Epithelial cell of alveolus of lung (primary cell): ENCODE results near the gene HSD11B2. TPM values are rescaled to one million over a fixed set of nuclear protein-coding genes. Genes with fewer than 3 reads are reported as not detected.

ENCODE experiments used
- total RNA-seq: library from RNA; depleted of rRNA; stranded (reverse); fragments of >200 nt; gene quantifications from 2 replicates; pipeline ENCODE4 v1.2.1, GENCODE V29; 2015

Gene HSD11B2
- 2.7 TPM in 1 of 2 replicates, not detected in the other for total RNA-seq

GRCh38 chr16:67430977-67431774 lies at the start of gene HSD11B2:
Gene HSD11B2, plus strand, starts transcription at chr16:67431121. Its CDS starts 128 bp downstream, at chr16:67431249.

GRCh38 chr16:67393111-67393787 lies 37.7 kb upstream of the HSD11B2 start, which contains the start of gene TPPP3:
Gene TPPP3, minus strand, starts transcription at chr16:67393498. Its CDS starts 2,387 bp downstream, at chr16:67391111.

GRCh38 chr16:67415872-67416793 lies 14.8 kb upstream of the HSD11B2 start, which contains the start of gene ZDHHC1:
Gene ZDHHC1, minus strand, starts transcription at chr16:67416477. Its CDS starts 8,702 bp downstream, at chr16:67407775.

GRCh38 chr16:67480833-67481560 lies 50.1 kb downstream of the HSD11B2 start, which contains the start of gene ATP6V0D1:
Gene ATP6V0D1, minus strand, starts transcription at chr16:67481157. Its CDS starts 71 bp downstream, at chr16:67481086.

GRCh38 chr16:67483150-67483549 lies 52.2 kb downstream of the HSD11B2 start, which contains the start of gene AGRP:
Gene AGRP, minus strand, starts transcription at chr16:67483547. Its CDS starts 149 bp downstream, at chr16:67483398.

Other genes starting within 250 kb of the HSD11B2 start
- 8.4 and 38.3 TPM in 2 replicates for gene MATCAP1, start 247.2 kb upstream of the HSD11B2 start, total RNA-seq
- gene EXOC3L1, start 241.0 kb upstream of the HSD11B2 start, total RNA-seq: 0.39 and 0.96 TPM in 2 replicates
- 75.3 and 80.8 TPM in 2 replicates for gene E2F4, start 239.0 kb upstream of the HSD11B2 start, total RNA-seq
- gene ELMO3, start 232.0 kb upstream of the HSD11B2 start, total RNA-seq: 1.4 and 2.3 TPM in 2 replicates
- 32.1 and 38.2 TPM in 2 replicates for gene TMEM208, start 204.0 kb upstream of the HSD11B2 start, total RNA-seq
- gene FHOD1, start 183.6 kb upstream of the HSD11B2 start, total RNA-seq: 27.3 and 30.1 TPM in 2 replicates
- 0.65 and 3.0 TPM in 2 replicates for gene SLC9A5, start 182.1 kb upstream of the HSD11B2 start, total RNA-seq
- 14.4 and 23.2 TPM in 2 replicates for gene PLEKHG4, start 151.6 kb upstream of the HSD11B2 start, total RNA-seq
- 0.24 TPM in 1 of 2 replicates, not detected in the other for gene KCTD19, start 104.4 kb upstream of the HSD11B2 start, total RNA-seq
- 0.13 TPM in 1 of 2 replicates, not detected in the other for gene LRRC36, start 104.3 kb upstream of the HSD11B2 start, total RNA-seq
- 0.91 and 4.2 TPM in 2 replicates for gene TPPP3, start 37.6 kb upstream of the HSD11B2 start, total RNA-seq
- gene ZDHHC1, start 14.6 kb upstream of the HSD11B2 start, total RNA-seq: 3.5 and 9.7 TPM in 2 replicates
- gene ATP6V0D1, start 50.0 kb downstream of the HSD11B2 start, total RNA-seq: 115 and 125 TPM in 2 replicates
- not detected in 2 replicates for gene AGRP, start 52.4 kb downstream of the HSD11B2 start, total RNA-seq
- gene RIPOR1, start 97.7 kb downstream of the HSD11B2 start, total RNA-seq: 23.4 and 28.3 TPM in 2 replicates
- gene CTCF, start 131.4 kb downstream of the HSD11B2 start, total RNA-seq: 21.7 and 36.6 TPM in 2 replicates
- gene CARMIL2, start 214.0 kb downstream of the HSD11B2 start, total RNA-seq: 0.91 and 2.4 TPM in 2 replicates
- gene ACD, start 229.1 kb downstream of the HSD11B2 start, total RNA-seq: 27.3 and 27.9 TPM in 2 replicates
- 0.16 and 1.7 TPM in 2 replicates for gene PARD6A, start 229.8 kb downstream of the HSD11B2 start, total RNA-seq
- gene ENKD1, start 235.6 kb downstream of the HSD11B2 start, total RNA-seq: 12.8 and 26.7 TPM in 2 replicates
- gene C16orf86, start 235.7 kb downstream of the HSD11B2 start, total RNA-seq: 2.3 and 11.7 TPM in 2 replicates